PC-3 (cell line): ENCODE measurements around the gene STUB1. TPM values are rescaled to one million over a fixed set of nuclear protein-coding genes. Genes with fewer than 3 reads are reported as not detected.

ENCODE experiments used
- ATAC-seq: fragments of 200-7000 bp; cut with Tn5 transposase; 2 replicates; pipeline ENCODE4 v1.9.1; 2020; ENCODE audit warnings: mild to moderate bottlenecking, moderate library complexity
- BruUV-seq: library from RNA; stranded (reverse); fragments of 400-500 nt; replicated peaks from 2 replicates; lab custom pipeline; 2021; lab: Mats Ljungman, UMichigan
- CTCF ChIA-PET: fragments of 300-600 bp; sonication (Branson Sonifier 250); formaldehyde crosslinking; loops from one replicate; lab custom pipeline; 2022; ENCODE audit warnings: antibody characterized with exemption; lab: Charles Lee
- POLR2A ChIA-PET: fragments of 300-600 bp; sonication (Branson Sonifier 250); formaldehyde crosslinking; loops from one replicate; lab custom pipeline; 2022; ENCODE audit warnings: antibody characterized with exemption; ENCODE audit not compliant: unreplicated experiment; lab: Charles Lee
- DNase-seq: peaks from one replicate; pipeline ENCODE4 v3.0.0-alpha.2; 2015
- H2AFZ ChIP-seq: fragments of 300-600 bp; sonication (generic); 2 replicates; pipeline ENCODE4 v1.6.0; 2016; ENCODE audit warnings: antibody characterized with exemption, low read length
- H3F3A ChIP-seq: fragments of 300-600 bp; sonication (generic); one replicate; pipeline ENCODE4 v1.6.0; 2017; ENCODE audit warnings: antibody characterized with exemption, low read length, control low read depth, mild to moderate bottlenecking; ENCODE audit not compliant: unreplicated experiment
- H3K27ac ChIP-seq: fragments of 300-600 bp; sonication (generic); 2 replicates; pipeline ENCODE4 v1.5.1; 2016; ENCODE audit warnings: mild to moderate bottlenecking, low read length
- H3K27me3 ChIP-seq: fragments of 300-600 bp; sonication (generic); 2 replicates; pipeline ENCODE4 v1.6.1; 2016; ENCODE audit warnings: low read length, mixed read lengths
- H3K36me3 ChIP-seq: fragments of 300-600 bp; sonication (generic); 2 replicates; pipeline ENCODE4 v1.6.1; 2016; ENCODE audit warnings: low read depth, mixed run types, low read length, mixed read lengths
- H3K4me1 ChIP-seq: fragments of 300-600 bp; sonication (generic); 2 replicates; pipeline ENCODE4 v1.5.1; 2016; ENCODE audit warnings: low read length; ENCODE audit not compliant: insufficient read depth
- H3K4me2 ChIP-seq: fragments of 300-600 bp; sonication (generic); 2 replicates; pipeline ENCODE4 v1.6.0; 2016; ENCODE audit warnings: low read length
- H3K4me3 ChIP-seq: fragments of 300-600 bp; sonication (generic); 2 replicates; pipeline ENCODE4 v1.5.1; 2016; ENCODE audit warnings: mild to moderate bottlenecking, low read length, mixed read lengths
- H3K79me2 ChIP-seq: fragments of 300-600 bp; sonication (generic); 2 replicates; pipeline ENCODE4 v1.6.1; 2017; ENCODE audit warnings: low read length, mixed read lengths
- H3K9ac ChIP-seq: fragments of 300-600 bp; sonication (generic); 2 replicates; pipeline ENCODE4 v1.6.0; 2016; ENCODE audit warnings: mild to moderate bottlenecking, low read length
- H3K9me2 ChIP-seq: fragments of 300-600 bp; sonication (generic); replicated peaks from 2 replicates; pipeline ENCODE4 v1.6.1; 2016; ENCODE audit warnings: mixed run types, low read length, mixed read lengths
- H3K9me3 ChIP-seq: fragments of 300-600 bp; sonication (generic); 2 replicates; pipeline ENCODE4 v1.6.1; 2016; ENCODE audit warnings: low read length, mixed read lengths
- H4K20me1 ChIP-seq: fragments of 300-600 bp; sonication (generic); 2 replicates; pipeline ENCODE4 v1.6.1; 2016; ENCODE audit warnings: low read length, mixed read lengths
- CTCF ChIP-seq: fragments of 300-600 bp; sonication (generic); conservative IDR thresholded peaks from 2 replicates; pipeline ENCODE4 v1.5.1; 2017; ENCODE audit warnings: antibody characterized with exemption, low read depth, mild to moderate bottlenecking, low read length
- EZH2 ChIP-seq: fragments of 300-600 bp; sonication (generic); IDR thresholded peaks from one replicate; pipeline ENCODE4 v1.6.1; 2017; ENCODE audit warnings: antibody characterized with exemption, mild to moderate bottlenecking, low read length; ENCODE audit not compliant: unreplicated experiment
- EZH2phosphoT487 ChIP-seq: fragments of 300-600 bp; sonication (generic); IDR thresholded peaks from 2 replicates; pipeline ENCODE4 v1.6.1; 2018; ENCODE audit warnings: mild to moderate bottlenecking, antibody characterized with exemption, low read length, borderline replicate concordance
- intact Hi-C: fragments of 100-400 bp; cut with micrococcal nuclease; formaldehyde crosslinking; loops from 2 replicates; pipeline ENCODE4 v1.9.0; 2023
- total RNA-seq: library from RNA; depleted of rRNA; stranded (reverse); fragments of >200 nt; gene quantifications from 2 replicates; pipeline ENCODE4 v1.2.3, GENCODE V29; 2014

The STUB1 gene
- total RNA-seq, 1 experiment from 2014 or later: 152 TPM

- DNase-seq (no peak), ATAC-seq (no peak)
- Histone ChIP-seq H4K20me1 (no peaks in the 10 kb centered on the region), H2AFZ (peak overlapping the region; percentile 76), H3K9me3 (no peaks in the 10 kb centered on the region), H3K4me1 (no peaks in the 10 kb centered on the region), H3K79me2 (peaks cover 22% of the 10 kb centered on the region), H3K27ac (no peak overlapping the region), H3K9me2 (no peaks in the 10 kb centered on the region), H3K27me3 (no peaks in the 10 kb centered on the region), H3K4me3 (peak overlapping the region; percentile 82; the same call in 1 of the 2 replicates), H3K4me2 (peak overlapping the region; percentile 39), H3K9ac (peak overlapping the region; percentile 97), H3K36me3 (peaks cover 6% of the 10 kb centered on the region; the same call in 1 of the 2 replicates), H3F3A (no peaks in the 10 kb centered on the region)
- intact Hi-C loops: no loop called here
- ChIA-PET POLR2A (no interaction called here), CTCF (no interaction called here)
- TF ChIP-seq EZH2phosphoT487: no peak
- no peak for TF ChIP-seq CTCF
- no peak for TF ChIP-seq EZH2
- no TSS peak for BruUV-seq
These were observed 13.0 kb upstream of the STUB1 start for GRCh38 chr16:667113-667779.

GRCh38 chr16:667780-668518 is 12.3 kb upstream of the STUB1 start, which contains the start of gene RHOT2:
RHOT2 (plus strand) TSS chr16:668132; CDS start chr16:668200, 68 bp downstream.
- no peaks in the 10 kb centered on the region for H3K4me1 ChIP-seq
- peak; percentile 89 for ATAC-seq
- DNase-seq: peak; percentile 86
- 0 out of 2 replicates have a peak within 1 kb of the TSS, but pooled peaks have one; percentile 11 for H3K27ac ChIP-seq
- H3K9ac ChIP-seq: peak within 1 kb of the TSS; percentile 97
- ChIA-PET CTCF (no interaction called here), POLR2A (no interaction called here)
- peaks cover 6% of the 10 kb centered on the region; the same call in 1 of the 2 replicates for H3K36me3 ChIP-seq
- peak within 1 kb of the TSS; percentile 76 for H2AFZ ChIP-seq
- H3K9me3 ChIP-seq: no peaks in the 10 kb centered on the region
- peak within 1 kb of the TSS; percentile 82 for H3K4me3 ChIP-seq
- H3K9me2 ChIP-seq: no peaks in the 10 kb centered on the region
- peaks cover 22% of the 10 kb centered on the region for H3K79me2 ChIP-seq
- BruUV-seq: no TSS peak
- peak within 1 kb of the TSS; percentile 90 for H3K4me2 ChIP-seq
- TF ChIP-seq EZH2 (no peak), CTCF (peak; percentile 76)
- H3K27me3 ChIP-seq: no peaks in the 10 kb centered on the region
- H4K20me1 ChIP-seq: no peaks in the 10 kb centered on the region
- intact Hi-C loops: no loop called here
- no peaks in the 10 kb centered on the region for H3F3A ChIP-seq
